Glutamatergic neuron (in vitro differentiated cells): ENCODE results near the gene EBLN2. TPM values are rescaled to one million over a fixed set of nuclear protein-coding genes. Genes with fewer than 3 reads are reported as not detected.

Source experiments
- DNase-seq: peaks from one replicate; pipeline ENCODE4 v3.0.0; 2022
- H3K27ac Mint-ChIP-seq: one replicate; pipeline ENCODE4 v1.8.0; 2020; ENCODE audit warnings: mild to moderate bottlenecking, mixed read lengths, inconsistent platforms; ENCODE audit not compliant: unreplicated experiment
- H3K27me3 Mint-ChIP-seq: one replicate; pipeline ENCODE4 v1.8.0; 2020; ENCODE audit warnings: mild to moderate bottlenecking, moderate library complexity, mixed read lengths, inconsistent platforms; ENCODE audit not compliant: unreplicated experiment
- H3K36me3 Mint-ChIP-seq: one replicate; pipeline ENCODE4 v1.8.0; 2020; ENCODE audit warnings: mild to moderate bottlenecking, mixed read lengths, inconsistent platforms; ENCODE audit not compliant: unreplicated experiment
- H3K4me1 Mint-ChIP-seq: one replicate; pipeline ENCODE4 v1.8.0; 2020; ENCODE audit warnings: mild to moderate bottlenecking, low read depth, mixed read lengths, inconsistent platforms; ENCODE audit not compliant: unreplicated experiment
- H3K4me3 Mint-ChIP-seq: one replicate; pipeline ENCODE4 v1.8.0; 2020; ENCODE audit warnings: mild to moderate bottlenecking, mixed read lengths, inconsistent platforms; ENCODE audit not compliant: unreplicated experiment
- H3K9me3 Mint-ChIP-seq: one replicate; pipeline ENCODE4 v1.8.0; 2020; ENCODE audit warnings: mild to moderate bottlenecking, moderate library complexity, mixed read lengths, inconsistent platforms; ENCODE audit not compliant: unreplicated experiment
- CTCF ChIP-seq: fragments of 200-600 bp; sonication (generic); IDR thresholded peaks from one replicate; pipeline ENCODE4 v1.5.0; 2021; ENCODE audit not compliant: partially characterized antibody, unreplicated experiment
- total RNA-seq: library from RNA; stranded (reverse); fragmentation: NEBNext Ultra II Directional; extraction: Animal tissue kit (Norgen Biotek cat#: 25700); gene quantifications from one replicate; pipeline ENCODE4 v1.2.1, GENCODE V29; 2021; ENCODE audit not compliant: unreplicated experiment

Gene EBLN2
- total RNA-seq, 1 donor from 2014 or later = 5.7 TPM

GRCh38 chr3:73110530-73110929, 49.1 kb downstream of the EBLN2 start:
- peaks cover 5% of the 10 kb centered on the region for H3K9me3 Mint-ChIP-seq
- no peak for TF ChIP-seq CTCF
- peaks cover 4% of the 10 kb centered on the region for H3K27me3 Mint-ChIP-seq
- no peaks in the 10 kb centered on the region for H3K4me1 Mint-ChIP-seq
- no peak overlapping the region for H3K27ac Mint-ChIP-seq
- H3K36me3 Mint-ChIP-seq = peaks cover 7% of the 10 kb centered on the region
- no peak for DNase-seq
- H3K4me3 Mint-ChIP-seq = no peak overlapping the region

Other genes with a start within 250 kb of the EBLN2 start
- gene SHQ1, start 213.2 kb upstream of the EBLN2 start, total RNA-seq = 14.4 TPM
- 10.9 TPM for gene GXYLT2, start 173.6 kb upstream of the EBLN2 start, total RNA-seq
- 77.9 TPM for gene PPP4R2, start 64.8 kb upstream of the EBLN2 start, total RNA-seq